HUES48 (cell line): ENCODE results near the gene REEP5.
A peak's percentile ranks its signal among the peaks of the same experiment; 100 is the strongest.

Source experiments
- H3K27ac ChIP-seq: one replicate; pipeline ENCODE4 v1.7.0; 2013; ENCODE audit warnings: low read depth, low read length, inconsistent platforms
- H3K27me3 ChIP-seq: 2 replicates; pipeline ENCODE4 v1.6.1; 2013; ENCODE audit warnings: mild to moderate bottlenecking, low read length; ENCODE audit not compliant: control insufficient read depth, insufficient read depth
- H3K36me3 ChIP-seq: 2 replicates; pipeline ENCODE4 v1.6.1; 2013; ENCODE audit warnings: low read length; ENCODE audit not compliant: control insufficient read depth, insufficient read depth
- H3K4me1 ChIP-seq: 2 replicates; pipeline ENCODE4 v1.6.1; 2013; ENCODE audit warnings: mild to moderate bottlenecking, low read length; ENCODE audit not compliant: control insufficient read depth, insufficient read depth
- H3K4me3 ChIP-seq: 2 replicates; pipeline ENCODE4 v1.5.1; 2013; ENCODE audit warnings: mild to moderate bottlenecking, low read depth, low read length
- H3K9ac ChIP-seq: 2 replicates; pipeline ENCODE4 v1.6.1; 2013; ENCODE audit warnings: mild to moderate bottlenecking, low read depth, low read length, moderate library complexity
- H3K9me3 ChIP-seq: 2 replicates; pipeline ENCODE4 v1.6.1; 2013; ENCODE audit warnings: low read length; ENCODE audit not compliant: control insufficient read depth, insufficient read depth

The REEP5 gene

GRCh38 chr5:112886975-112887374, 35.1 kb downstream of the REEP5 start:
- no peaks in the 10 kb centered on the region for H3K9me3 ChIP-seq
- H3K27ac ChIP-seq, result no peak overlapping the region
- H3K4me1 ChIP-seq, result no peaks in the 10 kb centered on the region
- H3K9ac ChIP-seq, result no peak overlapping the region
- no peaks in the 10 kb centered on the region for H3K27me3 ChIP-seq
- no peak overlapping the region for H3K4me3 ChIP-seq
- H3K36me3 ChIP-seq, result peaks cover 59% of the 10 kb centered on the region

GRCh38 chr5:112885001-112885400, 37.0 kb downstream of the REEP5 start:
- Histone ChIP-seq H3K36me3 (peaks cover 74% of the 10 kb centered on the region), H3K9me3 (no peaks in the 10 kb centered on the region), H3K9ac (no peak overlapping the region), H3K4me1 (no peaks in the 10 kb centered on the region), H3K27ac (no peak overlapping the region), H3K4me3 (no peak overlapping the region), H3K27me3 (no peaks in the 10 kb centered on the region)

- Histone ChIP-seq H3K9me3 (no peaks in the 10 kb centered on the region), H3K9ac (no peak overlapping the region), H3K27ac (no peak overlapping the region), H3K27me3 (no peaks in the 10 kb centered on the region), H3K36me3 (peaks cover 86% of the 10 kb centered on the region), H3K4me3 (no peak overlapping the region), H3K4me1 (peaks cover 7% of the 10 kb centered on the region; the same call in 1 of the 2 replicates)
Measured at GRCh38 chr5:112883192-112883591, 38.8 kb downstream of the REEP5 start.

GRCh38 chr5:112880219-112880964, 41.6 kb downstream of the REEP5 start:
- Histone ChIP-seq H3K36me3 (peaks cover 79% of the 10 kb centered on the region), H3K27me3 (no peaks in the 10 kb centered on the region), H3K27ac (no peak overlapping the region), H3K4me3 (no peak overlapping the region), H3K9ac (no peak overlapping the region), H3K9me3 (no peaks in the 10 kb centered on the region), H3K4me1 (peaks cover 30% of the 10 kb centered on the region)

GRCh38 chr5:112878760-112879159, 43.3 kb downstream of the REEP5 start:
- Histone ChIP-seq H3K4me1 (peaks cover 30% of the 10 kb centered on the region), H3K4me3 (no peak overlapping the region), H3K27ac (peak overlapping the region; percentile 48), H3K9me3 (no peaks in the 10 kb centered on the region), H3K9ac (no peak overlapping the region), H3K27me3 (no peaks in the 10 kb centered on the region), H3K36me3 (peaks cover 67% of the 10 kb centered on the region)

GRCh38 chr5:112878101-112878500, 43.9 kb downstream of the REEP5 start:
- Histone ChIP-seq H3K27me3 (no peaks in the 10 kb centered on the region), H3K9ac (no peak overlapping the region), H3K4me1 (peaks cover 30% of the 10 kb centered on the region), H3K4me3 (no peak overlapping the region), H3K27ac (peak overlapping the region; percentile 48), H3K9me3 (no peaks in the 10 kb centered on the region), H3K36me3 (peaks cover 61% of the 10 kb centered on the region)

- Histone ChIP-seq H3K27ac (peak overlapping the region; percentile 72), H3K9ac (no peak overlapping the region; the same call in 1 of the 2 replicates), H3K27me3 (no peaks in the 10 kb centered on the region), H3K9me3 (no peaks in the 10 kb centered on the region), H3K36me3 (peaks cover 50% of the 10 kb centered on the region), H3K4me1 (peaks cover 30% of the 10 kb centered on the region), H3K4me3 (peak overlapping the region; percentile 1; the same call in 1 of the 2 replicates)
Measured at GRCh38 chr5:112876362-112876761, 45.7 kb downstream of the REEP5 start.

- peaks cover 2% of the 10 kb centered on the region for H3K4me1 ChIP-seq
- H3K27me3 ChIP-seq, result no peaks in the 10 kb centered on the region
- peaks cover 62% of the 10 kb centered on the region for H3K36me3 ChIP-seq
- H3K9me3 ChIP-seq, result no peaks in the 10 kb centered on the region
- H3K9ac ChIP-seq, result no peak overlapping the region
- H3K27ac ChIP-seq, result no peak overlapping the region
- no peak overlapping the region for H3K4me3 ChIP-seq
Measured at GRCh38 chr5:112870966-112871365, 51.1 kb downstream of the REEP5 start.

- no peaks in the 10 kb centered on the region for H3K9me3 ChIP-seq
- H3K4me1 ChIP-seq, result no peaks in the 10 kb centered on the region
- no peak overlapping the region for H3K4me3 ChIP-seq
- H3K9ac ChIP-seq, result no peak overlapping the region
- no peaks in the 10 kb centered on the region for H3K27me3 ChIP-seq
- no peak overlapping the region for H3K27ac ChIP-seq
- peaks cover 68% of the 10 kb centered on the region for H3K36me3 ChIP-seq
Measured at GRCh38 chr5:112869948-112870347, 52.1 kb downstream of the REEP5 start.

- peaks cover 3% of the 10 kb centered on the region; the same call in 1 of the 2 replicates for H3K4me1 ChIP-seq
- no peak overlapping the region for H3K9ac ChIP-seq
- no peak overlapping the region for H3K27ac ChIP-seq
- H3K4me3 ChIP-seq, result no peak overlapping the region
- H3K36me3 ChIP-seq, result peaks cover 90% of the 10 kb centered on the region
- H3K9me3 ChIP-seq, result no peaks in the 10 kb centered on the region
- H3K27me3 ChIP-seq, result no peaks in the 10 kb centered on the region
Measured at GRCh38 chr5:112867411-112867810, 54.6 kb downstream of the REEP5 start.

- H3K9me3 ChIP-seq, result no peaks in the 10 kb centered on the region
- H3K27ac ChIP-seq, result no peak overlapping the region
- no peak overlapping the region for H3K9ac ChIP-seq
- peaks cover 6% of the 10 kb centered on the region; the same call in 1 of the 2 replicates for H3K4me1 ChIP-seq
- H3K36me3 ChIP-seq, result peaks cover 87% of the 10 kb centered on the region
- H3K4me3 ChIP-seq, result no peak overlapping the region
- no peaks in the 10 kb centered on the region for H3K27me3 ChIP-seq
Measured at GRCh38 chr5:112866739-112867138, 55.3 kb downstream of the REEP5 start.
